H1 (cell line): ENCODE measurements around the gene VAPB. TPM values are rescaled to one million over a fixed set of nuclear protein-coding genes. Genes with fewer than 3 reads are reported as not detected.

Experiments
- CBX8 ChIP-seq: fragments of 300-800, 300-1000 bp; sonication (generic); IDR thresholded peaks from 2 replicates; pipeline ENCODE4 v1.7.1; 2016; ENCODE audit warnings: low read depth, low read length, borderline replicate concordance
- CTBP2 ChIP-seq: IDR thresholded peaks from 2 replicates; pipeline ENCODE4 v1.7.0; 2011; ENCODE audit warnings: borderline replicate concordance, mild to moderate bottlenecking, moderate library complexity, mixed read lengths, low read length; ENCODE audit not compliant: insufficient read depth, insufficient read length
- EZH2 ChIP-seq: fragments of 200-600 bp; sonication (generic); IDR thresholded peaks from 2 replicates; pipeline ENCODE4 v1.7.1; 2012; ENCODE audit warnings: low read depth, mild to moderate bottlenecking, moderate library complexity, low read length, inconsistent platforms; ENCODE audit not compliant: severe bottlenecking
- HDAC6 ChIP-seq: IDR thresholded peaks from one replicate; pipeline ENCODE4 v1.7.1; 2012; ENCODE audit warnings: low read depth, mild to moderate bottlenecking, inconsistent platforms, low read length, moderate library complexity
- POLR2AphosphoS5 ChIP-seq: IDR thresholded peaks from 2 replicates; pipeline ENCODE4 v1.6.1; 2011; ENCODE audit warnings: low read depth, low read length
- SIN3A ChIP-seq, 2 experiments: IDR thresholded peaks in 1 of 2; conservative IDR thresholded peaks in 1 of 2; 2 replicates each; pipeline ENCODE4 v1.6.1; 2011 to 2012; ENCODE audit warnings: low read length in 2 of 2, improper control_type of control experiment in 1 of 2, low read depth in 1 of 2, mild to moderate bottlenecking in 1 of 2
- USF2 ChIP-seq: IDR thresholded peaks from 2 replicates; pipeline ENCODE4 v1.6.1; 2011; ENCODE audit warnings: low read length, improper control_type of control experiment
- polyA plus RNA-seq, 7 experiments: library from polyadenylated mRNA; depleted of rRNA in 3 of 7; stranded (reverse) in 5 of 7; unstranded in 2 of 7; fragments of >200 nt in 5 of 7; fragments of 200-250 nt in 2 of 7; gene quantifications; 1 replicate in 5 of 7; 2 replicates in 1 of 7; 4 replicates in 1 of 7; pipeline versions ENCODE4 v1.2.1 to v1.2.3, GENCODE V29; 2011 to 2013; ENCODE audit warnings: missing spikeins in 2 of 7, mixed read lengths in 2 of 7
- total RNA-seq: library from RNA; stranded (reverse); fragmentation: NEBNext Ultra II Directional; extraction: Animal tissue kit (Norgen Biotek cat#: 25700); gene quantifications from 2 replicates; pipeline ENCODE4 v1.2.1, GENCODE V29; 2021

VAPB gene
- total and polyA plus RNA-seq, 2 of the 8 experiments (the other 6 are each of a cell fraction or from before 2014, with no cell fraction given): 24.4 to 62.8 TPM

GRCh38 chr20:58433029-58433647, 44.1 kb downstream of the VAPB start (continued):
- no peak for TF ChIP-seq POLR2AphosphoS5
- no peak for TF ChIP-seq USF2
- TF ChIP-seq CTBP2: no peak
- TF ChIP-seq HDAC6: no peak
- TF ChIP-seq SIN3A (conservative IDR thresholded peaks at IDR 0.05 in 1 of 2, IDR thresholded peaks at IDR 0.05 in 1 of 2; ENCODE audit: low read depth in 1 of 2, low read length in 2 of 2): no peak
- no peak for TF ChIP-seq CBX8
- no peak for TF ChIP-seq EZH2
- TF ChIP-seq, all 59 proteins: peak for 0
